ENCODE data around the gene PTPRG.

DNA sequence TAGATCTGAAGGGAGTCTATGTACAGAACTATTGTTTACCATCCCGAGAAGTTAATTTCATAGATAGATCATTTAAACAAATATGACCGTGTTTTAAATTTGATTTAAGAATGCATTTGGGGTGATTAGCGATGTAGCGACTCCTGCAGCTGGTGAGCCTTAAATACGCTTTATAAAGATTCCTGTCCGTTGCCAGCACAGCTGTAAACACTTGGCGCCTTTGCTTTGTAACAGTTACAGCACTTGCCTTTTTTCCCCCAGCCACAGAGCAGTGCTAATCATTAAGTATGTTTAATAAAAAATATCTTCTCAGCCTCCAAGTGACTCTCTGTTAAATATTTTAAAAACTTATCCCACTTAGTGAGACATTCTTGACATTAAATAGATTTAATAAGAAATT is 478.2 kb downstream of the PTPRG start:
- TF ChIP-seq, protein P1, sequence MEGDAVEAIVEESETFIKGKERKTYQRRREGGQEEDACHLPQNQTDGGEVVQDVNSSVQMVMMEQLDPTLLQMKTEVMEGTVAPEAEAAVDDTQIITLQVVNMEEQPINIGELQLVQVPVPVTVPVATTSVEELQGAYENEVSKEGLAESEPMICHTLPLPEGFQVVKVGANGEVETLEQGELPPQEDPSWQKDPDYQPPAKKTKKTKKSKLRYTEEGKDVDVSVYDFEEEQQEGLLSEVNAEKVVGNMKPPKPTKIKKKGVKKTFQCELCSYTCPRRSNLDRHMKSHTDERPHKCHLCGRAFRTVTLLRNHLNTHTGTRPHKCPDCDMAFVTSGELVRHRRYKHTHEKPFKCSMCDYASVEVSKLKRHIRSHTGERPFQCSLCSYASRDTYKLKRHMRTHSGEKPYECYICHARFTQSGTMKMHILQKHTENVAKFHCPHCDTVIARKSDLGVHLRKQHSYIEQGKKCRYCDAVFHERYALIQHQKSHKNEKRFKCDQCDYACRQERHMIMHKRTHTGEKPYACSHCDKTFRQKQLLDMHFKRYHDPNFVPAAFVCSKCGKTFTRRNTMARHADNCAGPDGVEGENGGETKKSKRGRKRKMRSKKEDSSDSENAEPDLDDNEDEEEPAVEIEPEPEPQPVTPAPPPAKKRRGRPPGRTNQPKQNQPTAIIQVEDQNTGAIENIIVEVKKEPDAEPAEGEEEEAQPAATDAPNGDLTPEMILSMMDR (IDR thresholded peaks at IDR 0.05) = no peak
- TF ChIP-seq POLR2A (IDR thresholded peaks at IDR 0.05) = no peak

Measured in right lobe of liver (tissue), 4 donors.